22Rv1 (cell line): ENCODE results near the gene LNX2.

Experiments
- H3K27ac ChIP-seq: fragments of 450-650 bp; 2 replicates; pipeline ENCODE4 v1.5.1; 2017
- ZFX ChIP-seq: fragments of 450-650 bp; IDR thresholded peaks from 2 replicates; pipeline ENCODE4 v1.6.1; 2017; ENCODE audit warnings: antibody characterized with exemption, borderline replicate concordance
- TF ChIP-seq, protein P1 (sequence below): fragments of 450-650 bp; IDR thresholded peaks from 2 replicates; pipeline ENCODE4 v1.5.1; 2017; ENCODE audit warnings: mild to moderate bottlenecking

The LNX2 gene

DNA sequence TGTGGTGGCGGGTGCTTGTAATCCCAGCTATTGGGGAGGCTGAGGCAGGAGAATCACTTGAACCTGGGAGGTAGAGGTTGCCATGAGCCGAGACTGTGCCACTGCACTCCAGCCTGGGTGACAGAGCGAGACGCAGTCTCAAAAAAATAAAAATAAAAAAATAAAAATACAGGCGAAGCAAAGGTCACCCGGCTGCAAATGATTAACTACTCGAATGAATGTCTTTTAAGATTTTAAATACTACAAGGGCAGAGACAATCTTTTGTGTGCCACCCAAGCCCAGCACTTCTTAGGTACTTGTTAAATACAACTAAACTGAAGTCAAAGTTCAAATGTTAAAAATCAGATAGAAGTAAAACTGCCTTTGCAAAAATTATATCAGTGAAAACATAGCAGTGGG, 6.7 kb downstream of the LNX2 start:
- TF ChIP-seq ZFX = no peak
- TF ChIP-seq, protein P1, sequence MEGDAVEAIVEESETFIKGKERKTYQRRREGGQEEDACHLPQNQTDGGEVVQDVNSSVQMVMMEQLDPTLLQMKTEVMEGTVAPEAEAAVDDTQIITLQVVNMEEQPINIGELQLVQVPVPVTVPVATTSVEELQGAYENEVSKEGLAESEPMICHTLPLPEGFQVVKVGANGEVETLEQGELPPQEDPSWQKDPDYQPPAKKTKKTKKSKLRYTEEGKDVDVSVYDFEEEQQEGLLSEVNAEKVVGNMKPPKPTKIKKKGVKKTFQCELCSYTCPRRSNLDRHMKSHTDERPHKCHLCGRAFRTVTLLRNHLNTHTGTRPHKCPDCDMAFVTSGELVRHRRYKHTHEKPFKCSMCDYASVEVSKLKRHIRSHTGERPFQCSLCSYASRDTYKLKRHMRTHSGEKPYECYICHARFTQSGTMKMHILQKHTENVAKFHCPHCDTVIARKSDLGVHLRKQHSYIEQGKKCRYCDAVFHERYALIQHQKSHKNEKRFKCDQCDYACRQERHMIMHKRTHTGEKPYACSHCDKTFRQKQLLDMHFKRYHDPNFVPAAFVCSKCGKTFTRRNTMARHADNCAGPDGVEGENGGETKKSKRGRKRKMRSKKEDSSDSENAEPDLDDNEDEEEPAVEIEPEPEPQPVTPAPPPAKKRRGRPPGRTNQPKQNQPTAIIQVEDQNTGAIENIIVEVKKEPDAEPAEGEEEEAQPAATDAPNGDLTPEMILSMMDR = no peak

DNA sequence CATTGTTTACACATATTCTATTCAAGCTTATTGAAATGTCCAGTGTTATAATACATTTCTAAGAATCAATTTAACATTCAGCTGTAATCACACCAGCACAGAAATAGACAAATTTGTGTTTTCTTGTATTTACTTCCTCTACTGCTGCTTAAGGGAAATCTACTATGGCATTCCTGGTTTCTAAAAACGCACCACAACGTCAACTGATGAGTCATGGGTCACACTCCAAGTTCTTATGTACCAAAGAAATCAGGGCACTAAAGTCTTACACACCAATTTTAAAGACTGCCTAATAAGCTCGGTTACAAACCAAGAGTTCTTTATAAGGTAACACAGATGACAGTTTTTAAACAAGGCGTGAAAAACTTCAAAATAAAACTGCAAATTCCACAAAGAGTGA, 13.2 kb downstream of the LNX2 start:
- no peak overlapping the region for H3K27ac ChIP-seq
- TF ChIP-seq ZFX = no peak
- TF ChIP-seq, protein P1 = no peak

More for the DNA sequence above, 6.7 kb downstream of the LNX2 start:
- no peak overlapping the region for H3K27ac ChIP-seq

DNA sequence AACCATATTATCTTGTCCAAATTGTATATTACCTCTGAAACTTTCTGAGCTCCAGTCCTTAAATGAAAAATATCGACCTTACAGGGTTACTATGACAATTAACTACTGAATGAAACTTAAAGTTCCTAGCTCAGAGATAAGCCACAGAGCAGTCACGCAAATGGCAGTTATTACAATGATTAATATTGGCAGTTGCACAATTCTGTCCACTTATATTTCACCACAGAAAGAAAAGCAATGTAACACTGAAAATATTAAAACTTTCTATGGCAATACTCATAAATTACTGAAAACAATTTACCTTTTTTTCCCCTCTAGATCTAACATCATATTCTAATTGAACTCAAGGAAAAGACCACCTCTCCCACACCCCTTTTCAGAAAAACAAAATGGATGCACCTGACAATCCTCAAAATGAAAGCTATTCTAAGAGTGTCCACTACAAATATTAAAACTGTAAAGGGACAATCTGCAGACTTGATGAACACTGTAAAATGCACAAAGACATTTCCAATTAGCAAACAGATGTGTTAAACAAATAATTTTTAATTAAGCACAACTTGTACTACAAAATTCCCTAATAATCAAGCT, 14.6 kb downstream of the LNX2 start:
- H3K27ac ChIP-seq = no peak overlapping the region
- TF ChIP-seq, protein P1 = no peak
- no peak for TF ChIP-seq ZFX

DNA sequence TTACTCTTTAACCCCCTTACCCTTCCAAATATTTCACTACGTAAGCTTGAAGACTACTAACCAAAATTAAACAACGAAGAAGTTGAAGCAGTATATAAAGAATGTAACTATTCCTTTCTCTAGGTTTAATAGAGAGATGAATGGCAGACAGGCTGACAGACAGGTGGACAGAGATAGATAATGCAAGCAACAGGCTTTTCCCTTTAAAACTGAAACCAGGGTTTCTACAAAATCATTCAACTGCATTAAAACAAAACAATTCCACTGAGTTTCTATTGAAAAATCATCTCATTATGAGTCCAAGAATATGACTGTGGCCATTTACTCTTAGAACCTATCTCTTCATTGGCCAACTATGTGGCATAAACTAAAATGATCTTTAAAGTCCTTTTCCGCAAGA, 15.2 kb downstream of the LNX2 start:
- no peak for TF ChIP-seq ZFX
- TF ChIP-seq, protein P1 = no peak
- H3K27ac ChIP-seq = no peak overlapping the region

DNA sequence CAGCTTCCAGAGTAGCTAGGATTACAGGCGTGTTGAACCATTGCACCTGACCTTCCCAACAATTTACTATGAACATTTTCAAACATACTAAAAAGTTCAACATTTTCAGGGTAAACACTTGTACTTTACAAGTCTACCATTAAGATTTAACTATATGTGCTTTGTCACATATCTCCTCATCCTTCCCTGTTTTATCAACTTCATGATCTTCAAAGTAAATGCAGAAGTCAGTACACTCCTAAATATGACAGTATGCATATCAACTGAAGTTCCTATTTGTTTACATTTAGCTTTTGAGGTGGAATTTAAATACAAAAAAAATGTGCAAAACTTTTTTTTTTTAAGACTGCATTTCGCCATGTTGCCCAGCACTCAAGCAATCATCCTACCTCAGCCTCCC, 18.5 kb downstream of the LNX2 start:
- TF ChIP-seq, protein P1 = no peak
- no peak for TF ChIP-seq ZFX
- no peak overlapping the region for H3K27ac ChIP-seq

DNA sequence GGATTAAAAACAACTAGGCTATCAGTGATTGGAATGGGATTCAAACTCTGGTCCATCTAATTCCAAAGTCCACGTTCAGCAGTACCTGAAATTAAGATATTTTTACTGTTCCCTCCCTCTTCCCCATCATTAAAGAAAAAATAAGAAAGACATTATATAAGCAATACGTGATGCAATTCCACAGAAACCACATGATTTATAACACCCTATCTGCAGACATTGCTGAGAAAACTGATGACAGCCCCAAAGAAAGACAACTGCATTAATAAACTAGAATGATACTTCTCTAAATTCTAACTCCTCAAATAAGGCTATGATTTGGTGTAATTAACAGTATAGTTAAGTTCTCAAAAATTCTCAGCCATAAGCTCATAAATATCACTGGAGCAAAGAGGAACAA, 19.1 kb downstream of the LNX2 start:
- H3K27ac ChIP-seq = no peak overlapping the region
- no peak for TF ChIP-seq ZFX
- TF ChIP-seq, protein P1 = no peak

DNA sequence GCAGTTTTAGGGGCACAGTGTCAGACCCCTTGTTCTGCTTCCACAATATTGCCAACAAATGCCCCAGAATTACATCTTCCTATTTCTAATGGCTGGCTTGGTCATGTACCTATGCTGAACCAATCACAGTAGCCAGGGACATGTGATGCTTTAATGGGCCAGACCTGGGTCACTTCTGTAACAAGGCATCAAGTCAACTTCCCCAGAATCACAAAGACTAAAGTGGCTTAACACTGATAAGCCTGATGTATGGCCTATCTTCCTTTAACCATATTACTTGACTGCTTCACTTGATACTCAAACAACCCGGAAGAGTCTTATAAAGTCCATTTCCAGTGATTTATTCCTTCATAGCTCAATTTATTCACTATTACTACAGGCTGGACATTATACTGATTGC, 19.6 kb downstream of the LNX2 start:
- no peak overlapping the region for H3K27ac ChIP-seq
- TF ChIP-seq ZFX = no peak
- TF ChIP-seq, protein P1 = no peak
